HCT116 (cell line): ENCODE results near the gene DTNBP1. TPM values are rescaled to one million over a fixed set of nuclear protein-coding genes. Genes with fewer than 3 reads are reported as not detected.

Source experiments
- ATAC-seq: fragments of 200-7000 bp; cut with Tn5 transposase; 2 replicates; pipeline ENCODE4 v1.9.1; 2020; ENCODE audit warnings: mild to moderate bottlenecking, moderate library complexity
- BruUV-seq: library from RNA; stranded (reverse); fragments of 400-500 nt; replicated peaks from 2 replicates; lab custom pipeline; 2021; lab: Mats Ljungman, UMichigan
- CTCF ChIA-PET: fragments of 300-600 bp; sonication (Branson Sonifier 250); formaldehyde crosslinking; loops from one replicate; lab custom pipeline; 2021; ENCODE audit warnings: antibody characterized with exemption; lab: Charles Lee
- POLR2A ChIA-PET: fragments of 300-600, 350-600 bp; sonication (Branson Sonifier 250); formaldehyde crosslinking; loops from one replicate; lab custom pipeline; 2021; ENCODE audit warnings: antibody characterized with exemption; lab: Charles Lee
- RAD21 ChIA-PET, 2 experiments: fragments of 300-600 bp; sonication (Branson Sonifier 250); formaldehyde crosslinking; loops; one replicate each; lab custom pipeline; 2023; ENCODE audit warnings: low total read pairs in 2 of 2; ENCODE audit not compliant: uncharacterized antibody in 2 of 2, unreplicated experiment in 2 of 2, low non-redundant PET in 1 of 2; lab: Charles Lee
- DNase-seq: peaks from one replicate; pipeline ENCODE4 v3.0.0-alpha.2; 2010; ENCODE audit warnings: low read depth, low spot score
- H2AFZ ChIP-seq: fragments of 200-600 bp; shearing (Covaris generic), sonication (generic); 2 replicates; pipeline ENCODE4 v1.6.1; 2017; ENCODE audit warnings: low read depth, mixed run types, mixed read lengths, antibody characterized with exemption, low read length; ENCODE audit not compliant: poor library complexity, severe bottlenecking
- H3K27ac ChIP-seq: 2 replicates; pipeline ENCODE4 v1.5.1; 2012; ENCODE audit warnings: low read depth, low read length
- H3K27me3 ChIP-seq: fragments of 200-600 bp; sonication (generic); 2 replicates; pipeline ENCODE4 v1.6.1; 2016; ENCODE audit warnings: mixed run types, low read length, mixed read lengths; ENCODE audit not compliant: insufficient read depth
- H3K36me3 ChIP-seq, 2 experiments: fragments of 200-500 bp in 1 of 2; fragments of 200-600 bp in 1 of 2; sonication (Bioruptor generic) in 1 of 2; sonication (generic) in 1 of 2; 2 replicates each; pipeline versions ENCODE4 v1.5.1 to v1.6.1; 2014 to 2016; ENCODE audit warnings: low read length in 2 of 2, inconsistent platforms in 1 of 2, mixed read lengths in 1 of 2, mixed run types in 1 of 2; ENCODE audit not compliant: insufficient read depth in 2 of 2, control insufficient read depth in 1 of 2
- H3K4me1 ChIP-seq, 2 experiments: fragments of 200-600 bp in 1 of 2; sonication (generic) in 1 of 2; 2 replicates each; pipeline versions ENCODE4 v1.5.1 to v1.6.1; 2012 to 2017; ENCODE audit warnings: low read length in 2 of 2, inconsistent platforms in 1 of 2, mild to moderate bottlenecking in 1 of 2, mixed read lengths in 1 of 2, mixed run types in 1 of 2, moderate library complexity in 1 of 2; ENCODE audit not compliant: insufficient read depth in 2 of 2, control insufficient read depth in 1 of 2
- H3K4me2 ChIP-seq: fragments of 200-600 bp; sonication (generic); 2 replicates; pipeline ENCODE4 v1.6.1; 2017; ENCODE audit warnings: mixed run types, low read length, mixed read lengths
- H3K4me3 ChIP-seq, 2 experiments: fragments of 200-600 bp in 1 of 2; sonication (generic) in 1 of 2; replicated peaks in 1 of 2; 2 replicates each; pipeline ENCODE4 v1.5.1; 2011 to 2016; ENCODE audit warnings: low read length in 2 of 2, control low read depth in 1 of 2, low read depth in 1 of 2, mild to moderate bottlenecking in 1 of 2, mixed read lengths in 1 of 2, mixed run types in 1 of 2
- H3K79me2 ChIP-seq: fragments of 200-600 bp; sonication (generic); 2 replicates; pipeline ENCODE4 v1.6.1; 2017; ENCODE audit warnings: mild to moderate bottlenecking, mixed run types, low read length, moderate library complexity, mixed read lengths; ENCODE audit not compliant: insufficient read depth
- H3K9ac ChIP-seq: fragments of 200-600 bp; sonication (generic); 2 replicates; pipeline ENCODE4 v1.6.1; 2016; ENCODE audit warnings: low read length, mixed read lengths
- H3K9me2 ChIP-seq: fragments of 200-600 bp; sonication (generic), shearing (Covaris generic); 2 replicates; pipeline ENCODE4 v1.6.1; 2017; ENCODE audit warnings: mixed run types, mild to moderate bottlenecking, moderate library complexity; ENCODE audit not compliant: insufficient read depth
- H3K9me3 ChIP-seq, 2 experiments: fragments of 200-500 bp in 1 of 2; fragments of 200-600 bp in 1 of 2; sonication (Bioruptor generic) in 1 of 2; sonication (generic) in 1 of 2; 2 replicates each; pipeline ENCODE4 v1.6.1; 2014 to 2017; ENCODE audit warnings: low read length in 2 of 2, mixed read lengths in 2 of 2, inconsistent platforms in 1 of 2, low read depth in 1 of 2, mild to moderate bottlenecking in 1 of 2, mixed run types in 1 of 2, moderate library complexity in 1 of 2; ENCODE audit not compliant: control insufficient read depth in 1 of 2, insufficient read depth in 1 of 2
- H4K20me1 ChIP-seq: fragments of 200-600 bp; sonication (generic), shearing (Covaris generic); 2 replicates; pipeline ENCODE4 v1.6.1; 2017; ENCODE audit warnings: mixed run types, mild to moderate bottlenecking, moderate library complexity; ENCODE audit not compliant: insufficient read depth
- CEBPB ChIP-seq: IDR thresholded peaks from 2 replicates; pipeline ENCODE4 v1.6.1; 2012; ENCODE audit warnings: low read depth
- ELF1 ChIP-seq: IDR thresholded peaks from 2 replicates; pipeline ENCODE4 v1.6.1; 2012; ENCODE audit warnings: low read depth, borderline replicate concordance
- EZH2 ChIP-seq: fragments of 200-600 bp; sonication (generic); IDR thresholded peaks from 2 replicates; pipeline ENCODE4 v1.6.1; 2017; ENCODE audit warnings: antibody characterized with exemption, mixed run types
- FOSL1 ChIP-seq: IDR thresholded peaks from 2 replicates; pipeline ENCODE4 v1.6.1; 2012; ENCODE audit warnings: low read depth
- POLR2AphosphoS5 ChIP-seq: IDR thresholded peaks from 2 replicates; pipeline ENCODE4 v1.6.1; 2011; ENCODE audit warnings: mild to moderate bottlenecking, low read depth, low read length, moderate library complexity
- REST ChIP-seq: IDR thresholded peaks from 2 replicates; pipeline ENCODE4 v1.6.1; 2012; ENCODE audit warnings: low read depth
- SRF ChIP-seq: IDR thresholded peaks from 2 replicates; pipeline ENCODE4 v1.6.1; 2012; ENCODE audit warnings: low read depth
- intact Hi-C: fragments of 100-400 bp; cut with micrococcal nuclease; formaldehyde crosslinking; loops from 2 replicates; pipeline ENCODE4 v1.10.0; 2022
- total RNA-seq: library from RNA; stranded (reverse); gene quantifications from one replicate; pipeline ENCODE4 v1.2.1, GENCODE V29; 2021; ENCODE audit not compliant: unreplicated experiment

Gene DTNBP1
- total RNA-seq, 1 experiment from 2014 or later, result 16.7 TPM

- no TSS peak for BruUV-seq
- TF ChIP-seq SRF (no peak), FOSL1 (no peak), EZH2 (no peak), REST (no peak), CEBPB (no peak), POLR2AphosphoS5 (no peak), ELF1 (no peak)
- Histone ChIP-seq H3K27ac (no peak overlapping the region), H3K4me3 (no peak overlapping the region), H3K79me2 (no peaks in the 10 kb centered on the region), H4K20me1 (no peaks in the 10 kb centered on the region), H3K36me3 (peaks cover 1 to 6% of the 10 kb centered on the region in 2 experiments; a peak in 2 of 4 replicates), H3K9ac (no peak overlapping the region), H3K4me1 (no peaks in the 10 kb centered on the region), H3K4me2 (no peak overlapping the region), H3K9me3 (no peaks in the 10 kb centered on the region), H3K9me2 (no peaks in the 10 kb centered on the region), H3K27me3 (no peaks in the 10 kb centered on the region), H2AFZ (no peak overlapping the region)
- POLR2A ChIA-PET, result no interaction called here
- RAD21 ChIA-PET, result no interaction called here
- DNase-seq (no peak), ATAC-seq (no peak)
- CTCF ChIA-PET, result no interaction called here
- intact Hi-C loops, result no loop called here
Observed at GRCh38 chr6:15516923-15517560, 145.8 kb downstream of the DTNBP1 start.
